ENCODE results near the gene ZBTB3. TPM values are rescaled to one million over a fixed set of nuclear protein-coding genes. Genes with fewer than 3 reads are reported as not detected.

Gene ZBTB3
- total RNA-seq, 1 experiment from 2014 or later = 43.4 TPM

GRCh38 chr11:62716206-62716605 lies 37.8 kb downstream of the ZBTB3 start:
- Mint-ChIP-seq H3K27ac (peak overlapping the region in 2 of 3 experiments; percentile 11 to 78; a peak in 2 of 7 replicates), H3K36me3 (ENCODE audit: insufficient read depth in 1 of 3, low read depth in 3 of 3) (peaks cover 57 to 94% (median 93%) of the 10 kb centered on the region in 3 experiments; a peak in 6 of 7 replicates), H3K27me3 (ENCODE audit: low read depth) (no peaks in the 10 kb centered on the region), H3K4me3 (no peak overlapping the region), H3K4me1 (peaks cover 8 to 33% of the 10 kb centered on the region in 2 experiments; a peak in 3 of 4 replicates), H3K9me3 (no peaks in the 10 kb centered on the region)
- Histone ChIP-seq H3K23me2 (ENCODE audit: insufficient read length, low read depth, low read length, poor library complexity, severe bottlenecking) (no peaks in the 10 kb centered on the region), H3K23ac (ENCODE audit: insufficient read length, low read depth, low read length) (no peak overlapping the region), H4K5ac (ENCODE audit: insufficient read length, low read depth, low read length) (no peak overlapping the region), H4K20me1 (ENCODE audit: control insufficient read depth, insufficient read depth, insufficient read length) (no peaks in the 10 kb centered on the region), H3K4ac (ENCODE audit: low read depth, low read length) (no peak overlapping the region), H2BK5ac (ENCODE audit: insufficient read length, low read length) (no peak overlapping the region), H3K79me2 (ENCODE audit: insufficient read depth, low read length) (no peaks in the 10 kb centered on the region), H4K91ac (ENCODE audit: insufficient read length, low read depth, low read length) (no peak overlapping the region), H2BK20ac (ENCODE audit: low read depth, low read length, poor library complexity, severe bottlenecking) (no peak overlapping the region), H3K56ac (ENCODE audit: insufficient read length, low read depth, low read length) (no peak overlapping the region), H3K14ac (ENCODE audit: insufficient read depth, low read length) (no peak overlapping the region), H3K9me3 (ENCODE audit: control insufficient read depth, low read depth, low read length) (no peaks in the 10 kb centered on the region), H3K27ac (ENCODE audit: insufficient read length, low read depth, low read length) (no peak overlapping the region), H3T11ph (ENCODE audit: low read length) (no peak overlapping the region), H3K79me1 (ENCODE audit: insufficient read depth, low read depth, low read length, poor library complexity, severe bottlenecking) (peaks cover 2% of the 10 kb centered on the region), H3K27me3 (ENCODE audit: insufficient read depth, low read length) (no peaks in the 10 kb centered on the region), H3K4me2 (ENCODE audit: insufficient read depth, insufficient read length, low read length) (no peak overlapping the region), H2AK5ac (ENCODE audit: insufficient read length, low read length) (no peak overlapping the region), H3K18ac (ENCODE audit: insufficient read length, low read depth, low read length) (no peak overlapping the region), H3K9ac (ENCODE audit: extremely low read depth, insufficient read length, low read length) (no peak overlapping the region), H2BK120ac (ENCODE audit: low read depth, low read length, poor library complexity, severe bottlenecking) (no peak overlapping the region), H4K8ac (replicated peaks; ENCODE audit: insufficient read length, low read depth, low read length) (no peak overlapping the region), H2BK15ac (ENCODE audit: low read depth, low read length) (no peak overlapping the region), H2AFZ (ENCODE audit: low read length) (no peak overlapping the region), H3K4me1 (ENCODE audit: insufficient read depth, low read length) (no peaks in the 10 kb centered on the region), H2BK12ac (ENCODE audit: insufficient read length, low read depth, low read length) (no peak overlapping the region)
- DNase-seq = no peak
- WGBS (ENCODE audit: extremely low coverage, insufficient read length, low lambda C conversion rate) = no CpG with 5 or more reads among the region's 5 CpGs
- TF ChIP-seq, protein P1, sequence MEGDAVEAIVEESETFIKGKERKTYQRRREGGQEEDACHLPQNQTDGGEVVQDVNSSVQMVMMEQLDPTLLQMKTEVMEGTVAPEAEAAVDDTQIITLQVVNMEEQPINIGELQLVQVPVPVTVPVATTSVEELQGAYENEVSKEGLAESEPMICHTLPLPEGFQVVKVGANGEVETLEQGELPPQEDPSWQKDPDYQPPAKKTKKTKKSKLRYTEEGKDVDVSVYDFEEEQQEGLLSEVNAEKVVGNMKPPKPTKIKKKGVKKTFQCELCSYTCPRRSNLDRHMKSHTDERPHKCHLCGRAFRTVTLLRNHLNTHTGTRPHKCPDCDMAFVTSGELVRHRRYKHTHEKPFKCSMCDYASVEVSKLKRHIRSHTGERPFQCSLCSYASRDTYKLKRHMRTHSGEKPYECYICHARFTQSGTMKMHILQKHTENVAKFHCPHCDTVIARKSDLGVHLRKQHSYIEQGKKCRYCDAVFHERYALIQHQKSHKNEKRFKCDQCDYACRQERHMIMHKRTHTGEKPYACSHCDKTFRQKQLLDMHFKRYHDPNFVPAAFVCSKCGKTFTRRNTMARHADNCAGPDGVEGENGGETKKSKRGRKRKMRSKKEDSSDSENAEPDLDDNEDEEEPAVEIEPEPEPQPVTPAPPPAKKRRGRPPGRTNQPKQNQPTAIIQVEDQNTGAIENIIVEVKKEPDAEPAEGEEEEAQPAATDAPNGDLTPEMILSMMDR (conservative IDR thresholded peaks at IDR 0.05) = no peak
